HL-60 (cell line): ENCODE measurements around the gene MTX3.

Source experiments
- GABPA ChIP-seq: IDR thresholded peaks from 2 replicates; pipeline ENCODE4 v1.6.1; 2012; ENCODE audit warnings: low read depth
- POLR2AphosphoS5 ChIP-seq: IDR thresholded peaks from 2 replicates; pipeline ENCODE4 v1.6.1; 2012; ENCODE audit warnings: low read depth
- TF ChIP-seq, protein P1 (sequence below): IDR thresholded peaks from one replicate; pipeline ENCODE4 v1.5.1; 2011; ENCODE audit warnings: low read length, control low read depth, inconsistent platforms; ENCODE audit not compliant: insufficient read depth

- TF ChIP-seq, protein P1, sequence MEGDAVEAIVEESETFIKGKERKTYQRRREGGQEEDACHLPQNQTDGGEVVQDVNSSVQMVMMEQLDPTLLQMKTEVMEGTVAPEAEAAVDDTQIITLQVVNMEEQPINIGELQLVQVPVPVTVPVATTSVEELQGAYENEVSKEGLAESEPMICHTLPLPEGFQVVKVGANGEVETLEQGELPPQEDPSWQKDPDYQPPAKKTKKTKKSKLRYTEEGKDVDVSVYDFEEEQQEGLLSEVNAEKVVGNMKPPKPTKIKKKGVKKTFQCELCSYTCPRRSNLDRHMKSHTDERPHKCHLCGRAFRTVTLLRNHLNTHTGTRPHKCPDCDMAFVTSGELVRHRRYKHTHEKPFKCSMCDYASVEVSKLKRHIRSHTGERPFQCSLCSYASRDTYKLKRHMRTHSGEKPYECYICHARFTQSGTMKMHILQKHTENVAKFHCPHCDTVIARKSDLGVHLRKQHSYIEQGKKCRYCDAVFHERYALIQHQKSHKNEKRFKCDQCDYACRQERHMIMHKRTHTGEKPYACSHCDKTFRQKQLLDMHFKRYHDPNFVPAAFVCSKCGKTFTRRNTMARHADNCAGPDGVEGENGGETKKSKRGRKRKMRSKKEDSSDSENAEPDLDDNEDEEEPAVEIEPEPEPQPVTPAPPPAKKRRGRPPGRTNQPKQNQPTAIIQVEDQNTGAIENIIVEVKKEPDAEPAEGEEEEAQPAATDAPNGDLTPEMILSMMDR = no peak
- TF ChIP-seq POLR2AphosphoS5 (no peak), GABPA (no peak)
Observed at GRCh38 chr5:79964136-79964535, 26.9 kb downstream of the MTX3 start.
